SKM-1 treated with dmso at 0.1 percent for 144 hours (cell line): ENCODE results near the gene ZNF324B.
A peak's percentile ranks its signal among the peaks of the same experiment; 100 is the strongest.
"Not testable (repeated sequence)": the region's sequence is repeated elsewhere in the genome, so short reads cannot be mapped to it uniquely, and the experiment has no call there.

ENCODE experiments used
- DNase-seq: peaks from one replicate; lab custom pipeline; 2025; ENCODE audit not compliant: unreplicated experiment; lab: John Stamatoyannopoulos, UW

ZNF324B gene

GRCh38 chr19:58453743-58454142 is 2.3 kb downstream of the ZNF324B start:
- no peak for DNase-seq

- DNase-seq = no peak
Measured at GRCh38 chr19:58455306-58455705, 3.9 kb downstream of the ZNF324B start.

GRCh38 chr19:58456111-58456510 is 4.7 kb downstream of the ZNF324B start:
- no peak for DNase-seq

- no peak for DNase-seq
Measured at GRCh38 chr19:58460039-58460438, 8.6 kb downstream of the ZNF324B start.

- DNase-seq = no peak
Measured at GRCh38 chr19:58466089-58466759, 14.8 kb downstream of the ZNF324B start.

GRCh38 chr19:58466760-58467589 is 15.6 kb downstream of the ZNF324B start, which contains the start of gene ZNF324:
Gene ZNF324, plus strand, starts transcription at chr19:58467080. Its CDS starts 2,106 bp downstream, at chr19:58469186.
- peak; percentile 63 for DNase-seq

- no peak for DNase-seq
Measured at GRCh38 chr19:58468216-58468839, 16.9 kb downstream of the ZNF324B start.

GRCh38 chr19:58469241-58470013 is 18.0 kb downstream of the ZNF324B start:
- DNase-seq = no peak

GRCh38 chr19:58470837-58471543 is 19.6 kb downstream of the ZNF324B start:
- DNase-seq = not testable (repeated sequence)

- no peak for DNase-seq
Measured at GRCh38 chr19:58471736-58472135, 20.3 kb downstream of the ZNF324B start.

GRCh38 chr19:58473775-58474174 is 22.4 kb downstream of the ZNF324B start:
- DNase-seq = no peak

GRCh38 chr19:58474291-58474996 is 23.0 kb downstream of the ZNF324B start:
- DNase-seq = no peak

GRCh38 chr19:58474997-58475713 is 23.7 kb downstream of the ZNF324B start:
- DNase-seq = no peak

GRCh38 chr19:58475714-58476497 is 24.5 kb downstream of the ZNF324B start, which contains the start of gene ZNF446:
Gene ZNF446, plus strand, starts transcription at chr19:58476352. Its CDS starts 867 bp downstream, at chr19:58477219.
- DNase-seq = peak; percentile 77

GRCh38 chr19:58476498-58477015 is 25.1 kb downstream of the ZNF324B start:
- no peak for DNase-seq

- DNase-seq = no peak
Measured at GRCh38 chr19:58477130-58477529, 25.7 kb downstream of the ZNF324B start.

GRCh38 chr19:58477871-58478270 is 26.4 kb downstream of the ZNF324B start:
- DNase-seq = no peak

- DNase-seq = no peak
Measured at GRCh38 chr19:58479303-58479702, 27.9 kb downstream of the ZNF324B start.
